Activated CD4-positive, alpha-beta memory T cell treated with anti-CD3 and anti-CD28 coated beads for 36 hours (primary cell): Measurements from ENCODE around the gene HMGXB3. TPM values are rescaled to one million over a fixed set of nuclear protein-coding genes. Genes with fewer than 3 reads are reported as not detected.
"Not testable (repeated sequence)": the region's sequence is repeated elsewhere in the genome, so short reads cannot be mapped to it uniquely, and the experiment has no call there.

Source experiments
- CTCF ChIA-PET: fragments of 350-600 bp; sonication (Branson Sonifier 250); formaldehyde crosslinking; loops from one replicate; lab custom pipeline; 2021; ENCODE audit warnings: antibody characterized with exemption, inconsistent platforms; lab: Charles Lee
- POLR2A ChIA-PET: fragments of 350-600 bp; sonication (Branson Sonifier 250); formaldehyde crosslinking; loops from one replicate; lab custom pipeline; 2021; ENCODE audit warnings: antibody characterized with exemption; lab: Charles Lee
- DNase-seq: peaks from one replicate; pipeline ENCODE4 v3.0.0-alpha.2; 2020
- H3K27ac Mint-ChIP-seq: one replicate; pipeline ENCODE4 v1.8.0; 2021; ENCODE audit warnings: mixed read lengths
- H3K27me3 Mint-ChIP-seq: one replicate; pipeline ENCODE4 v1.8.0; 2021; ENCODE audit warnings: mixed read lengths
- H3K36me3 Mint-ChIP-seq: one replicate; pipeline ENCODE4 v1.8.0; 2021; ENCODE audit warnings: mixed read lengths
- H3K4me1 Mint-ChIP-seq: one replicate; pipeline ENCODE4 v1.8.0; 2021; ENCODE audit warnings: low read depth, mixed read lengths
- H3K4me3 Mint-ChIP-seq: one replicate; pipeline ENCODE4 v1.8.0; 2021; ENCODE audit warnings: mild to moderate bottlenecking, mixed read lengths
- H3K9me3 Mint-ChIP-seq: one replicate; pipeline ENCODE4 v1.8.0; 2021; ENCODE audit warnings: mixed read lengths
- intact Hi-C: fragments of 100-400 bp; cut with micrococcal nuclease; formaldehyde crosslinking; loops from one replicate; pipeline ENCODE4 v1.15.1; 2023
- total RNA-seq, 2 experiments: library from RNA; stranded (reverse); gene quantifications; one replicate each; pipeline ENCODE4 v1.2.3, GENCODE V29; 2021

Gene HMGXB3
- total RNA-seq, 2 experiments from 2014 or later, result 29.4 to 31.3 TPM

DNA sequence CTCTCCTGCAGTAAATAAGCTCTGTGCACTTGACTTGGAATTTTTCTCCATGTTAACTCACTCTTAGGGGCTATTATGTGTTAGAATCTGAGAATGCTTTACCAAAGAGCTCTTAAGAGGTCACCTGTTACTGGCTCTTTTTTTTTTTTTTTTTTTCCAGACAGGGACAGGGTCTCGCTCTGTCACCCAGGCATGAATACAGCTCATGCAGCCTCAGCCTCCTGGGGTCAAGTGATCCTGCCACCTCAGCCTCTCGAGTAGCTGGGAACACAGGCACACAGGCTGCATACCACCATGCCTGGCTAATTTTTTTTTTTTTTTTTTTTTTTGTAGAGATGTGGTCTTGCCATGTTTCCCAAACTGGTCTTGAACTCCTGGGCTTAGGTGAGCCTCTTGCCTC, 22.1 kb downstream of the HMGXB3 start:
- POLR2A ChIA-PET, result no interaction called here

DNA sequence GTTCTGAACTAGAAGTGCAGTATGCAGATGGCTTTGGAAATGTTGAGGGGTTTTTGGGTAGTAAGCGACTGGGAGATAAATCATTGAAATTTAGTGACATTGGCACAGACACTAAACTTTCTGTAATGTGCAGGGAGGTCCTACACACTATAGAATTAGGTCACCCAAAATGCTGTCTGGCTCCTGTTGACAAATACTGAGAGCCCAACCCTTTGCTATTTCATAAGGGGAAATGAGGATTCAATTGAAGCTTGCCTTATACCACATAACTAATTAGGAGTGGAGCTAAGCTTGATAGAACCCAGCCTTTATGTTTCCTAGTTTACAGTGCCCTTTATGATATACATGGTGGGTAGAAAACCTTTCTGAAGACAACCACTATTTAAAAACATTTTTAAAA, 22.6 kb downstream of the HMGXB3 start:
- intact Hi-C loops, result no loop called here
- CTCF ChIA-PET, result interaction anchor here (1.4 kb wide), 1 partner anchor 32 kb away, joined by 7 read pairs; no protein-coding TSS in a partner anchor
- no peak overlapping the region for H3K27ac Mint-ChIP-seq
- peaks cover 15% of the 10 kb centered on the region for H3K4me1 Mint-ChIP-seq
- no peak for DNase-seq
- H3K36me3 Mint-ChIP-seq, result peaks cover 57% of the 10 kb centered on the region
- H3K27me3 Mint-ChIP-seq, result no peaks in the 10 kb centered on the region
- POLR2A ChIA-PET, result no interaction called here
- H3K4me3 Mint-ChIP-seq, result no peak overlapping the region
- no peaks in the 10 kb centered on the region for H3K9me3 Mint-ChIP-seq

More for the DNA sequence above, 22.1 kb downstream of the HMGXB3 start:
- peaks cover 54% of the 10 kb centered on the region for H3K36me3 Mint-ChIP-seq
- H3K4me3 Mint-ChIP-seq, result no peak overlapping the region
- no peak overlapping the region for H3K27ac Mint-ChIP-seq
- no peak for DNase-seq
- H3K4me1 Mint-ChIP-seq, result peaks cover 15% of the 10 kb centered on the region
- intact Hi-C loops, result no loop called here
- CTCF ChIA-PET, result interaction anchor here (0.9 to 1.4 kb wide), 2 partner anchors 12 to 32 kb away, joined by 3 to 7 read pairs; no protein-coding TSS in a partner anchor
- no peaks in the 10 kb centered on the region for H3K9me3 Mint-ChIP-seq
- H3K27me3 Mint-ChIP-seq, result no peaks in the 10 kb centered on the region

DNA sequence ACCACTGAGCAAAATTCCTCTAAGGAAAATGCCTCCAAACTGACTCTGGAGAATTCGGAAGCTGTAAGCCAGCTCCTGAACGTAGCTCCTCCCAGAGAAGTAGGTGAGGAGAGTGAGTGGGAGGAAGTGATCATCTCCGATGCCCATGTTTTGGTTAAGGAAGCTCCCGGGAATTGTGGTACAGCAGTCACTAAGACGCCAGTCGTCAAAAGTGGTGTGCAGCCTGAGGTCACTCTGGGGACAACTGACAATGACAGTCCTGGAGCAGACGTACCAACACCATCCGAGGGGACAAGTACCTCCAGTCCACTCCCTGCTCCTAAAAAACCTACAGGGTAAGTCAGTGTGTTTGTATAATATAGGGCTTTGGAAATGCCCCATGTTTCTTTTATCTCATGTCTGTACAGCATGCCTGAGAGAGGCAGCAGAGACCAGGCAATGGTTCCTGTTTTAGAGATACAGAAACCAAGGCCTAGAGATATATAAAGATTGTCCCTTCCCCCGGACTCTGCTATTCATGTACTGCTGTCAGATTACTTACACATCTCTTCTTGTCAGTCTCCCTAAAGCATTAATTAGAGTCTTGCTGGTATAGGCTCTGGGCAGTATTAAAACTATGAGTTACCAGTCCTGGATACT, 23.9 kb downstream of the HMGXB3 start:
- intact Hi-C loops, result no loop called here
- Mint-ChIP-seq H3K9me3 (no peaks in the 10 kb centered on the region), H3K36me3 (peaks cover 47% of the 10 kb centered on the region), H3K4me1 (peaks cover 15% of the 10 kb centered on the region), H3K27ac (no peak overlapping the region), H3K27me3 (no peaks in the 10 kb centered on the region), H3K4me3 (no peak overlapping the region)
- CTCF ChIA-PET, result no interaction called here
- POLR2A ChIA-PET, result no interaction called here
- DNase-seq, result no peak

DNA sequence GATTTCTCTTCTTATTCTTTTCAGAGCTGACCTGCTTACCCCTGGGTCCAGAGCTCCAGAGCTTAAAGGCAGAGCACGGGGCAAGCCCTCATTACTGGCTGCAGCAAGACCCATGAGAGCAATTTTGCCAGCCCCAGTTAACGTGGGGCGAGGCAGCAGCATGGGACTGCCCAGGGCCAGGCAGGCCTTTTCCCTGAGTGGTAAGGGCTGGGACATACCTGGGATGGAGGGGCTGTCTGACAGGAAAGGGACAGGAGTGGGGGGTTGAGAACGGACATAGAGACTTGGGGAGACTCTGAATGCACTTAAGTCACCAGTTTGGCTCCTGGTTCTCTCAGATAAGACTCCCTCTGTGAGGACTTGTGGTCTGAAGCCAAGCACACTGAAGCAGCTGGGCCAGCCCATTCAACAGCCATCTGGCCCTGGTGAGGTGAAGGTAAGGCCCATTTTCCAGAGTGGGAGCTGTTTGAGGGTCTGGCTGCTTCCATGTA, 26.2 kb downstream of the HMGXB3 start:
- no peak overlapping the region for H3K4me3 Mint-ChIP-seq
- ChIA-PET POLR2A (no interaction called here), CTCF (no interaction called here)
- H3K27ac Mint-ChIP-seq, result no peak overlapping the region
- no peak for DNase-seq
- intact Hi-C loops, result loop anchor here (1.0 kb wide), 1 partner anchor 18 kb away; no protein-coding TSS in a partner anchor
- peaks cover 42% of the 10 kb centered on the region for H3K36me3 Mint-ChIP-seq
- no peaks in the 10 kb centered on the region for H3K27me3 Mint-ChIP-seq
- H3K9me3 Mint-ChIP-seq, result no peaks in the 10 kb centered on the region
- H3K4me1 Mint-ChIP-seq, result peaks cover 4% of the 10 kb centered on the region

DNA sequence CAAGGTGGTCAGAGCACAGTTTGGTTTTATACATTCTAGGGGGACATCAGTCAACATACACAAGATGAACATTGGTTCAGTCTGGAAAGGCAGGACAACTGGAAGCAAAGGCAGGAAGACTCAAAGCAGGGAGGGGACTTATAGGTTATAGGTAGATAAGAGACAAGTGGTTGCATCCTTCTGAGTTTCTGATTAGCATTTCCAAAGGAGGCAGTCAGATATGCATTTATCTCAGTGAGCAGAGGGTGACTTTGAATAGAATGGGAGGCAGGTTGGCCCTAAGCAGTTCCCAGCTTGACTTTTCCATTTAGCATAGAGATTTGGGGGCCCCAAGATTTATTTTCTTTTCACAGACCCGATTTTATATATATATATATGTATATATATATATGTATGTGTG, 27.5 kb downstream of the HMGXB3 start:
- H3K4me3 Mint-ChIP-seq, H3K4me1 Mint-ChIP-seq, intact Hi-C loops, DNase-seq, H3K27ac Mint-ChIP-seq, H3K27me3 Mint-ChIP-seq, H3K9me3 Mint-ChIP-seq, CTCF ChIA-PET: not testable (repeated sequence)
- POLR2A ChIA-PET, result interaction anchor here (0.7 kb wide), 1 partner anchor 15 kb away, joined by 4 read pairs; no protein-coding TSS in a partner anchor
- peaks cover 40% of the 10 kb centered on the region for H3K36me3 Mint-ChIP-seq

DNA sequence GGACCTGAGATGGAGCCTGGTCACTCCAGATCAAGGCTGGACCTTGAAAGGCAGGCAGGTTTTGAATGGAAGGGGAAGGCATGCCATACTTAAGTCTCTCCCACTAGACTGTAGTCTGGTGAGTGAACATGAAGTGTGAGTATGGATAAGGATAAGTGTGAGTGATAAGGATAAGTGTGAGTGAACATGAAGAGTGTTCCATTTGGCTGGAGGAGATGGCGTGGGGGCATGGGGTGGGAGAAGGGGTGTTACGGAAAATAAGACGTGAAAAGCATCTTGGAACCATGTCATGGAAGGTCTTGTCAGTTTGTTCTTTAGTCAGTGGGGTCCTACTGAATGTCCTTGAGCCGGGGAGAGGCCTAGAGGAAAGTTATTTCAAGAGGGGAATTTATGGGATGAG, 32.8 kb downstream of the HMGXB3 start:
- DNase-seq, result no peak
- Mint-ChIP-seq H3K4me3 (no peak overlapping the region), H3K27me3 (no peaks in the 10 kb centered on the region), H3K36me3 (peaks cover 48% of the 10 kb centered on the region), H3K4me1 (no peaks in the 10 kb centered on the region), H3K9me3 (no peaks in the 10 kb centered on the region), H3K27ac (no peak overlapping the region)
- POLR2A ChIA-PET, result interaction anchor here (1.8 kb wide), 1 partner anchor 31 kb away, joined by 3 read pairs; no protein-coding TSS in a partner anchor
- CTCF ChIA-PET, result no interaction called here
- intact Hi-C loops, result no loop called here

DNA sequence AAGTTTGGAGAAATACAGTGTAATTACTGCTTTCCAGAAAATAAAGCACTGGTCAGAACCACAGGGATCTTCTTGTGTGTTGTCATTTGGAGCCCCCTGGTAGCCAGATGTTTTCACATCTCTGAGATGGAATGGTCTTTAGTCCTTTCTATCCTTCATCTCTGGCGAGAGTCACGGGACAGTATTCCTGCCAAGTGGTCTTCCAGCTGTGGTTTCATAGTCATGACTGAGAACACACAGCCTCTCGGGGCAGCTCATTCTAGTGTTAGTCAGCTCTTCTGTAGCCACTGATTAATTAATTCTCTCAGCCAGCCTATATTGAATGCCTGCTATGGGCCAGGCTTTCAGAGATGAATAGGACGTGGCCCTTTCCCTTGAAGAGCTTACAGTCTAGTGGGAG, 34.1 kb downstream of the HMGXB3 start:
- ChIA-PET POLR2A (interaction anchor here (1.8 kb wide), 1 partner anchor 29 kb away, joined by 3 read pairs; no protein-coding TSS in a partner anchor), CTCF (interaction anchor here (0.7 kb wide), 1 partner anchor 12 kb away, joined by 3 read pairs; no protein-coding TSS in a partner anchor)
- H3K27ac Mint-ChIP-seq, result no peak overlapping the region
- no peak overlapping the region for H3K4me3 Mint-ChIP-seq
- H3K4me1 Mint-ChIP-seq, result no peaks in the 10 kb centered on the region
- H3K36me3 Mint-ChIP-seq, result peaks cover 49% of the 10 kb centered on the region
- intact Hi-C loops, result no loop called here
- no peak for DNase-seq
- no peaks in the 10 kb centered on the region for H3K27me3 Mint-ChIP-seq
- H3K9me3 Mint-ChIP-seq, result no peaks in the 10 kb centered on the region

DNA sequence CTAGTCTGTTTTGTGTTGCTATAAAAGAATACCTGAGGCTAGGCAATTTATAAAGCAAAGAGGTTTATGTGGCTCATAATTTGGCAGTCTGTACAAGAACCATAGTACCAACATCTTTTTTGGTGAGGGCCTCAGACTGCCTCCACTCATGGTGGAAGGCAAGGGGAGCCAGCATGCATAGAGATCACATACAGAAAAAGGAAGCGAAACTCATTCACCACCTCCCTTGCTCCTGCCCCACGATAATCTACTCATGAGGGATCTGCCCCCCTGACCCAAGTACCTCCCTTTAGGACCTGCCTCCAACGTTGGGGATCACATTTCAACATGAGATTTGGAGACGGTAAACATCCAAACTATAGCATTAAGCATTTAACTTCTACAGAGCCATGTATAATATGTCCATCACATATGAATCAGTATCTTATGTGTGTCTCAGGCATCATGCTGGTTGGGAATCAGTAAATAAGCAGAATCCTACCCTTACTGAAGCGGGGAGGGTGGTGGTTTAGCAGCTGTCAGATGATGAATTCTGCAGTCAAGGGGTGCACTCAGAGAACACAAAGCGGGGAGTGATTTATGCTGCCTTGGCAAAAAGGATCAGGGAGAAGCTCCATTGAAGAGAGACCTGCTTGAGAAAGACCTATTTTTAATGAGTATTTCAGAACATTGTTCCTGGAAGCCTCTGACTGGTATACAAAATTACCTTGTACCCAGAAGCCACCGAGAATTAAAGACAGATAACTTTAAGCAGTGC, 34.8 kb downstream of the HMGXB3 start:
- no peak for DNase-seq
- intact Hi-C loops, result no loop called here
- H3K9me3 Mint-ChIP-seq, result no peaks in the 10 kb centered on the region
- H3K4me3 Mint-ChIP-seq, result no peak overlapping the region
- ChIA-PET POLR2A (interaction anchor here (1.2 to 1.8 kb wide), 2 partner anchors 29 to 75 kb away, joined by 3 read pairs; partner anchors contain the start of gene SLC26A2), CTCF (interaction anchor here (0.6 to 0.7 kb wide), 2 partner anchors 13 to 596 kb away, joined by 3 read pairs; no protein-coding TSS in a partner anchor)
- peaks cover 47% of the 10 kb centered on the region for H3K36me3 Mint-ChIP-seq
- H3K27ac Mint-ChIP-seq, result no peak overlapping the region
- no peaks in the 10 kb centered on the region for H3K4me1 Mint-ChIP-seq
- no peaks in the 10 kb centered on the region for H3K27me3 Mint-ChIP-seq

DNA sequence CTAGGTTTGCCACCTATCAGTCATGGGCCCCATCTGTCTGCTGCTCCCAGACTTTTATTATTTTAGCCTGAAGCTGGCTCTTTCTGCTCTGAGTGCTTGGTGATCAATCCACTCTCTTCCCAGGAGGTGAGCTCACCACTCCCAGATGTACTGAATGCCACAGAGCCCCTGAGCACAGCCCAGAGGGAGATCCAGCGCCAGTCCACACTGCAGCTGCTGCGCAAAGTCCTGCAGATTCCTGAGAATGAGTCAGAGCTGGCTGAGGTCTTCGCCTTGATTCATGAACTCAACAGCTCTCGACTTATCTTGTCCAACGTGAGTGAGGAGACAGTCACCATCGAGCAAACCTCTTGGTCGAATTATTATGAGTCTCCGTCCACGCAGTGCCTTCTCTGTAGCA, 36.0 kb downstream of the HMGXB3 start:
- no peak overlapping the region for H3K4me3 Mint-ChIP-seq
- H3K9me3 Mint-ChIP-seq, result no peaks in the 10 kb centered on the region
- DNase-seq, result no peak
- no peak overlapping the region for H3K27ac Mint-ChIP-seq
- POLR2A ChIA-PET, result no interaction called here
- CTCF ChIA-PET, result no interaction called here
- no peaks in the 10 kb centered on the region for H3K27me3 Mint-ChIP-seq
- intact Hi-C loops, result no loop called here
- H3K4me1 Mint-ChIP-seq, result no peaks in the 10 kb centered on the region
- H3K36me3 Mint-ChIP-seq, result peaks cover 53% of the 10 kb centered on the region

DNA sequence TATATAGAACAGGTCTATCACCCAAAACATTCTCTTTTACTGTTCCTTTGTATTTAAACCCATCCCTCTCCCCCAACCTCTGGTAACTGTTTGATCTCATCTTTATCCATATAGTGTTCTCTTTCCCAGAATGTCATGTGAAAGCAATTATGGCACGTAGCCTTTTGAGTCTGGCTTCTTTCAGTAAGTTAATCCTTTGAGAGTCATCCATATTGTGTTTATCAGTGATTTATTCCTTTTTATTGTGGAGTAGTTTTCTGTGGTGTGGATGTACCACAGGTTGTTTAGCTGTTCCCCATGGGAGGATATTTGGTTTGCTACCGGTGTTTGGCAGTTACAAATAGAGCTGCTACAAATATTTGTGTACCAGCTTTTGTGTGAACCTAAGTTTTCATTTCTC, 38.0 kb downstream of the HMGXB3 start:
- Mint-ChIP-seq H3K4me3 (no peak overlapping the region), H3K4me1 (peaks cover 1% of the 10 kb centered on the region), H3K9me3 (no peaks in the 10 kb centered on the region), H3K36me3 (peaks cover 56% of the 10 kb centered on the region), H3K27ac (no peak overlapping the region), H3K27me3 (no peaks in the 10 kb centered on the region)
- CTCF ChIA-PET, result interaction anchor here (0.6 kb wide), 1 partner anchor 696 kb away, joined by 3 read pairs; no protein-coding TSS in a partner anchor
- POLR2A ChIA-PET, result no interaction called here
- no peak for DNase-seq
- intact Hi-C loops, result no loop called here

DNA sequence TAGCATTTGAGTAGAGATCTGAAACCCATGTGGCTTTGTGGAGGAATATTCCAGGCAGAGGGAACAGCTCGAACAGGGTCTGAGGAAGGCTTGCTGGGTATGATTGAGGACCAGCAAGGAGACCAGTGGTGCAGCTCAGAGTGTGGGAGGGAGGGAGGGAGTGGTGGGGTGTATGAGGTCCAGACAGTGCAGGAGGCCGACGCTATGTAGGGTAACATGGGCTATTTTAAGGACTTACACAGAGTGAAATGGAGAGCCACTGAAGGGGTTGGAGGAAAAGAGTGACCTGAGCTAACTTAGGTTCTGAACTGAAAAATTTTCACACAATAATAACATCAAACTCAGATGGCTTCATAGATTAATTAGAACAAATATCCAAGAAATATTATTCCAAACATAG, 41.9 kb downstream of the HMGXB3 start:
- Mint-ChIP-seq H3K27me3 (no peaks in the 10 kb centered on the region), H3K9me3 (no peaks in the 10 kb centered on the region), H3K36me3 (peaks cover 51% of the 10 kb centered on the region), H3K4me3 (no peak overlapping the region), H3K27ac (no peak overlapping the region), H3K4me1 (peaks cover 6% of the 10 kb centered on the region)
- intact Hi-C loops, result no loop called here
- DNase-seq, result no peak
- POLR2A ChIA-PET, result no interaction called here
- CTCF ChIA-PET, result no interaction called here

DNA sequence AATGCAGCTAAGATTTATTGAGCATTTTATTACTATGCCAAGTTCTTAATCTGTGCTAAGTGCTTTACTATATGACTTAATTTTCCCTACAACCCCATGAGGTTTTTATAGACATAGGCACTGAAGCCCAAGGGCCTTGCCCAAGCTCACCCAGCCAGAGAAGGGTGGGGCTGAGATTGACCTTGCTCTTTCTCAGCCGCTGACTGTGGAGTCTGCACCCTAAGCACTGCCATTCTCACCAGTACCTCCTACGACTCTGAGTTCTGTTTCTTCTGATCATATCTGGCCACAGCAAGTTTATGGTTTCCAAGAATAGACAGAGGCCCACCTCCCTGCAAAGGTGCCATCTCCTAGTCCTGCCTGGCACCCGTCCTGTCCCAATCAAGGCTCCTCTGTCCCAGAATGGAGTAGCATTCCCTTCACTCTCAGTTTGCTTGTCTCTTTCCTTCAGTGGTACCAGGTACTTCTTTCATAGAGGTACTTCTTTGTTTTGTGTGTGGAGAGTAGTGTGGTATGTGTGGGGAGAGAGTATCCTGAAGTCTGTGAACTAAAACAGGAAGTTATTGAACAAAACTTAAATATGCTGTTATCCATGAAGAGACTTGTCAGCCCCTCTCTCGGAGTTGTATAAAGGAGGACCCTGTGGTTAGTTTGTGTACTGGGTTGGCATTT, 43.3 kb downstream of the HMGXB3 start:
- H3K27ac Mint-ChIP-seq, result no peak overlapping the region
- ChIA-PET CTCF (no interaction called here), POLR2A (no interaction called here)
- H3K4me1 Mint-ChIP-seq, result peaks cover 6% of the 10 kb centered on the region
- peaks cover 45% of the 10 kb centered on the region for H3K36me3 Mint-ChIP-seq
- H3K4me3 Mint-ChIP-seq, result no peak overlapping the region
- intact Hi-C loops, result loop anchor here (1.0 kb wide), 1 partner anchor 16 kb away; no protein-coding TSS in a partner anchor
- H3K27me3 Mint-ChIP-seq, result no peaks in the 10 kb centered on the region
- H3K9me3 Mint-ChIP-seq, result no peaks in the 10 kb centered on the region
- no peak for DNase-seq
